DMS114 treated with DMSO at 0.1 percent for 48 hours (cell line): ENCODE data around the gene CHAF1B.

Experiments
- DNase-seq: peaks from one replicate; lab custom pipeline; 2025; ENCODE audit not compliant: unreplicated experiment; lab: John Stamatoyannopoulos, UW

Gene CHAF1B

GRCh38 chr21:36461277-36461917 lies 76.2 kb downstream of the CHAF1B start:
- DNase-seq = no peak

GRCh38 chr21:36461918-36462486 lies 76.8 kb downstream of the CHAF1B start:
- no peak for DNase-seq

GRCh38 chr21:36463204-36463603 lies 78.0 kb downstream of the CHAF1B start:
- DNase-seq = no peak

GRCh38 chr21:36463991-36464390 lies 78.8 kb downstream of the CHAF1B start:
- DNase-seq = no peak

GRCh38 chr21:36464590-36464989 lies 79.4 kb downstream of the CHAF1B start:
- no peak for DNase-seq

GRCh38 chr21:36465478-36465877 lies 80.3 kb downstream of the CHAF1B start:
- DNase-seq = no peak

- no peak for DNase-seq
These were observed 80.9 kb downstream of the CHAF1B start for GRCh38 chr21:36466061-36466511.
